Vagina (tissue), 2 donors: Measurements from ENCODE around the gene HS6ST2.

Experiments
- POLR2A ChIP-seq, 2 donors: fragments of 450-650 bp; IDR thresholded peaks; one replicate each; pipeline ENCODE4 v1.6.1; 2017; ENCODE audit warnings: antibody characterized with exemption in 2 of 2, mild to moderate bottlenecking in 2 of 2, moderate library complexity in 2 of 2
- POLR2AphosphoS5 ChIP-seq, 2 donors: sonication (generic); formaldehyde crosslinking; IDR thresholded peaks; one replicate each; pipeline ENCODE4 v1.9.0; 2017; ENCODE audit warnings: antibody characterized with exemption in 2 of 2, mild to moderate bottlenecking in 2 of 2, low read depth in 1 of 2; ENCODE audit not compliant: insufficient read depth in 1 of 2
- TF ChIP-seq, protein P1 (sequence below), 3 experiments: fragments of 450-650 bp in 2 of 3; fragments of 200-600 bp in 1 of 3; sonication (generic) in 1 of 3; IDR thresholded peaks; one replicate each; pipeline ENCODE4 v1.5.1; 2017 to 2019; ENCODE audit warnings: antibody characterized with exemption in 3 of 3, mild to moderate bottlenecking in 2 of 3, moderate library complexity in 2 of 3

DNA sequence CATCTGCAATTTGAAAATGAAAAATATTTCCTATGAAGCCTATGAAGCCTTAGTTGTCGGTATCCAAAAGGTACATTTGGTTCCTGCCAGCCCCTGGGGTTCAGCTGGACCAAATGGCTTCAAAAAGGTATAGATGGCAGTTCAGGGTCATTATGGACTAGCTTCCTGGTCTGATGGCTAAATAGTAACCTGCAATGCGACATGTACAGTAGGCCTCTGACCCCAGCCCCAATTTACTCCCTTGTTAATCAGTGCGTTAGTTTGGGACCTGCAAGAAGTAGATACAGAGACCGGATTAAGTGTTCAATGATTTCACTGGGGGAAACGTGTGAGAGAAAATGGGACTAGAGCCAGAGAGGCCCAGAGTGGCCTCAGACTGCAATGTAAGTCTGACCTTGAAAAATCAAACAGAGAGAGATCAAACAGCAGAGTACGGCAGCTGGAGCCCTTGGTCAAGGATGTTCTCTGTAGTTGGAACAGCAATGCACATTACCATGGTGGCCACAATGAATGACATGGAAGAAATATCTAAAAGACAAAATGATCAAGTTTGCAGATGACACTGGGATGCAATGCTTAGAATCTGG, 354.6 kb downstream of the HS6ST2 start:
- TF ChIP-seq, protein P1, sequence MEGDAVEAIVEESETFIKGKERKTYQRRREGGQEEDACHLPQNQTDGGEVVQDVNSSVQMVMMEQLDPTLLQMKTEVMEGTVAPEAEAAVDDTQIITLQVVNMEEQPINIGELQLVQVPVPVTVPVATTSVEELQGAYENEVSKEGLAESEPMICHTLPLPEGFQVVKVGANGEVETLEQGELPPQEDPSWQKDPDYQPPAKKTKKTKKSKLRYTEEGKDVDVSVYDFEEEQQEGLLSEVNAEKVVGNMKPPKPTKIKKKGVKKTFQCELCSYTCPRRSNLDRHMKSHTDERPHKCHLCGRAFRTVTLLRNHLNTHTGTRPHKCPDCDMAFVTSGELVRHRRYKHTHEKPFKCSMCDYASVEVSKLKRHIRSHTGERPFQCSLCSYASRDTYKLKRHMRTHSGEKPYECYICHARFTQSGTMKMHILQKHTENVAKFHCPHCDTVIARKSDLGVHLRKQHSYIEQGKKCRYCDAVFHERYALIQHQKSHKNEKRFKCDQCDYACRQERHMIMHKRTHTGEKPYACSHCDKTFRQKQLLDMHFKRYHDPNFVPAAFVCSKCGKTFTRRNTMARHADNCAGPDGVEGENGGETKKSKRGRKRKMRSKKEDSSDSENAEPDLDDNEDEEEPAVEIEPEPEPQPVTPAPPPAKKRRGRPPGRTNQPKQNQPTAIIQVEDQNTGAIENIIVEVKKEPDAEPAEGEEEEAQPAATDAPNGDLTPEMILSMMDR (IDR thresholded peaks at IDR 0.05), result no peak
- TF ChIP-seq POLR2AphosphoS5 (IDR thresholded peaks at IDR 0.05; ENCODE audit: insufficient read depth in 1 of 2, low read depth in 1 of 2) (no peak), POLR2A (IDR thresholded peaks at IDR 0.05) (no peak)
